ENCODE measurements around the gene SPINK13.

- TF ChIP-seq POLR2A (IDR thresholded peaks at IDR 0.05; ENCODE audit: low read length) (no peak), GATA1 (IDR thresholded peaks at IDR 0.05; ENCODE audit: low read depth, low read length) (no peak)
Observed at GRCh38 chr5:148314187-148314586, 45.6 kb downstream of the SPINK13 start.
